DOHH2 (cell line): ENCODE data around the gene C1orf141.

ENCODE experiments used
- H3F3A ChIP-seq: fragments of 200-600 bp; sonication (generic), shearing (Covaris generic); 2 replicates; pipeline ENCODE4 v1.6.0; 2016; ENCODE audit warnings: antibody characterized with exemption, mild to moderate bottlenecking; ENCODE audit not compliant: control insufficient read depth, insufficient read depth
- H3K27ac ChIP-seq: fragments of 200-600 bp; sonication (generic); 2 replicates; pipeline ENCODE4 v1.5.1; 2014; ENCODE audit warnings: low read depth, mild to moderate bottlenecking, low read length, moderate library complexity
- H3K27me3 ChIP-seq: fragments of 200-600 bp; sonication (generic); 2 replicates; pipeline ENCODE4 v1.6.1; 2014; ENCODE audit warnings: mild to moderate bottlenecking, low read length, mixed read lengths; ENCODE audit not compliant: control insufficient read depth
- H3K36me3 ChIP-seq: fragments of 200-600 bp; sonication (generic); 2 replicates; pipeline ENCODE4 v1.6.1; 2014; ENCODE audit warnings: mild to moderate bottlenecking, low read length, moderate library complexity, mixed read lengths; ENCODE audit not compliant: control insufficient read depth
- H3K4me1 ChIP-seq: fragments of 200-600 bp; sonication (generic); 2 replicates; pipeline ENCODE4 v1.6.1; 2014; ENCODE audit warnings: mild to moderate bottlenecking, low read length, mixed read lengths; ENCODE audit not compliant: control insufficient read depth
- H3K4me2 ChIP-seq: fragments of 200-600 bp; sonication (generic); 2 replicates; pipeline ENCODE4 v1.6.0; 2014; ENCODE audit warnings: mild to moderate bottlenecking, low read length, moderate library complexity
- H3K4me3 ChIP-seq: fragments of 200-600 bp; sonication (generic); 2 replicates; pipeline ENCODE4 v1.5.1; 2014; ENCODE audit warnings: mild to moderate bottlenecking, low read length, mixed read lengths
- H3K79me2 ChIP-seq: fragments of 200-600 bp; sonication (generic); 2 replicates; pipeline ENCODE4 v1.6.1; 2014; ENCODE audit warnings: mild to moderate bottlenecking, low read length, mixed read lengths; ENCODE audit not compliant: control insufficient read depth
- H3K9me2 ChIP-seq: fragments of 200-600 bp; sonication (generic); replicated peaks from 2 replicates; pipeline ENCODE4 v1.6.1; 2014; ENCODE audit warnings: mild to moderate bottlenecking, low read length, mixed read lengths; ENCODE audit not compliant: control insufficient read depth
- H3K9me3 ChIP-seq: fragments of 200-600 bp; sonication (generic); 2 replicates; pipeline ENCODE4 v1.6.1; 2014; ENCODE audit warnings: antibody characterized with exemption, low read length, mixed read lengths; ENCODE audit not compliant: control insufficient read depth, insufficient read depth
- H4K20me1 ChIP-seq: fragments of 200-600 bp; sonication (generic); 2 replicates; pipeline ENCODE4 v1.6.0; 2014; ENCODE audit warnings: low read depth, mild to moderate bottlenecking, antibody characterized with exemption, low read length, moderate library complexity; ENCODE audit not compliant: control insufficient read depth, insufficient read depth
- CTCF ChIP-seq: fragments of 200-600 bp; sonication (generic); IDR thresholded peaks from one replicate; pipeline ENCODE4 v1.5.1; 2014; ENCODE audit warnings: antibody characterized with exemption, mild to moderate bottlenecking, low read depth, low read length; ENCODE audit not compliant: poor library complexity, severe bottlenecking
- EZH2phosphoT487 ChIP-seq: fragments of 200-600 bp; sonication (generic); IDR thresholded peaks from 2 replicates; pipeline ENCODE4 v1.6.1; 2017; ENCODE audit warnings: borderline replicate concordance, mild to moderate bottlenecking, antibody characterized with exemption, low read length, moderate library complexity, mixed read lengths

C1orf141 gene

GRCh38 chr1:67058761-67059160 lies 76.0 kb downstream of the C1orf141 start:
- Histone ChIP-seq H3K9me2 (no peaks in the 10 kb centered on the region), H3K79me2 (peaks cover under 1% of the 10 kb centered on the region), H3K27ac (no peak overlapping the region)

GRCh38 chr1:67058242-67058641 lies 76.5 kb downstream of the C1orf141 start:
- TF ChIP-seq CTCF (no peak), EZH2phosphoT487 (no peak)
- H3K9me3 ChIP-seq: no peaks in the 10 kb centered on the region
- peaks cover 5% of the 10 kb centered on the region for H3K36me3 ChIP-seq

More at GRCh38 chr1:67058761-67059160, 76.0 kb downstream of the C1orf141 start:
- H3F3A ChIP-seq: no peaks in the 10 kb centered on the region; the same call in 1 of the 2 replicates
- no peak overlapping the region for H3K4me3 ChIP-seq
- peaks cover 17% of the 10 kb centered on the region for H3K4me1 ChIP-seq
- no peaks in the 10 kb centered on the region for H3K9me3 ChIP-seq
- no peak overlapping the region for H3K4me2 ChIP-seq
- H4K20me1 ChIP-seq: no peaks in the 10 kb centered on the region
- no peaks in the 10 kb centered on the region for H3K27me3 ChIP-seq
- TF ChIP-seq CTCF (no peak), EZH2phosphoT487 (no peak)
- no peaks in the 10 kb centered on the region; the same call in 1 of the 2 replicates for H3K36me3 ChIP-seq

GRCh38 chr1:67053785-67054772 lies 80.7 kb downstream of the C1orf141 start, which contains the start of gene SLC35D1:
SLC35D1 (minus strand) TSS chr1:67054148; CDS start chr1:67054013, 135 bp downstream.
- Histone ChIP-seq H3K27me3 (no peaks in the 10 kb centered on the region), H3K4me1 (peaks cover 39% of the 10 kb centered on the region), H3K36me3 (peaks cover 47% of the 10 kb centered on the region), H3K4me2 (peak within 1 kb of the TSS; percentile 91), H3K79me2 (peaks cover 47% of the 10 kb centered on the region), H3K4me3 (peak within 1 kb of the TSS; percentile 81), H3F3A (no peaks in the 10 kb centered on the region; the same call in 1 of the 2 replicates), H3K27ac (peak within 1 kb of the TSS; percentile 81), H4K20me1 (no peaks in the 10 kb centered on the region), H3K9me2 (no peaks in the 10 kb centered on the region), H3K9me3 (no peaks in the 10 kb centered on the region)
- no peak for TF ChIP-seq EZH2phosphoT487
- TF ChIP-seq CTCF: no peak

More at GRCh38 chr1:67058242-67058641, 76.5 kb downstream of the C1orf141 start:
- Histone ChIP-seq H3K4me2 (no peak overlapping the region), H3K27me3 (no peaks in the 10 kb centered on the region), H3K4me1 (peaks cover 17% of the 10 kb centered on the region), H3K79me2 (peaks cover 5% of the 10 kb centered on the region), H3F3A (no peaks in the 10 kb centered on the region; the same call in 1 of the 2 replicates), H4K20me1 (no peaks in the 10 kb centered on the region), H3K27ac (no peak overlapping the region), H3K9me2 (no peaks in the 10 kb centered on the region), H3K4me3 (no peak overlapping the region)
